Daoy (cell line): Measurements from ENCODE around the gene SCGB1A1. TPM values are rescaled to one million over a fixed set of nuclear protein-coding genes. Genes with fewer than 3 reads are reported as not detected.

Experiments
- DNase-seq: peaks from one replicate; pipeline ENCODE4 v3.0.0-alpha.2; 2015; ENCODE audit warnings: low read depth
- total RNA-seq: library from RNA; depleted of rRNA; stranded (reverse); fragments of >200 nt; shearing (Covaris generic); gene quantifications from 2 replicates; pipeline ENCODE4 v1.2.3, GENCODE V29; 2014

SCGB1A1 gene
- total RNA-seq, 1 experiment from 2014 or later: not detected

DNA sequence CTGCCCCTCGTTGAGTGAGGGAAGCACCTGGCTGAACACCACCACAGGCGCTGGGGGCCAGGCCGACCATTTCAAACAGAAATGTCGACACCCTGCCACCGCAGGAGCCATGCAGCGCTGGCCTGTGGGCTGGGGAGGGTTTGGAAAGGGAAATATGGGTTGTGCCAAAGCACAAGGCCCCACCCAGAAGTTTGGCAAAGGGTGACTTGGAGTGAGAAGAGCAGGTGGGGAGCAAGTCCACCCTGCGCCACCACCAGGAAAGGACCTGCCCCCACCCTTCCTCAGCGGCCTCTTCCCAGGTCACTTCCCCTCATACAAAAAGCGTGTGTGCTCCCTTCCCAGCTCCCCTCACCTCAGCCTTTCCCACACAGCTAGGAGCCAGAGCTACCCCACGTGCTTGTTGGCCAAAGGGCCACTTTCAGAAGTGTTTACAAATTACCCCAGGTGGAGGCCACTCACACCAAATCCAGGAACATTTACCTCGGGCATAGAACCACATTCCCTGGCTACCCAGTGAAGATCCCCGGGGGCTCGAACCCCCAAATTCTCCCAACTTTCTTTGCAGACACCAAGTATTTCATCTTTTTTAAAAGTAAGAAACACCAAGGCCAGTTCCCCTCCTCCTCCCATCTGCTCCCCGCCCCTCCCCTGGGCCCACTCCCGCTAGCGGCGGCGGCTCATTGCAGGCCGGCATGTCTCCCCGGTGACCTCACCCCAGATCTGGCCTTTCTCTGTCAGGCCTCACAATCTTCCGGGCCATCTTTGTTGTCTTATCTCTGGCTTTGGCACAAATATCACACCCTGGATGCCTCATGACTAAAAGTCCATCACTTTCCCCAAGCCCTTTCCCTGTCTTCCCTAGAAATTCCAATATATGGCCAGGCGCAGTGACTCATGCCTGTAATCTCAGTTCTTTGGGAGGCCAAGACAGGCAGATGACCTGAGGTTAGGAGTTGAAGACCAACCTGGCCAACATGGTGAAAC lies 20.5 kb upstream of the SCGB1A1 start:
- peak; percentile 12 for DNase-seq

- no peak for DNase-seq
Observed at GRCh38 chr11:62399172-62399877, 19.5 kb upstream of the SCGB1A1 start.

- no peak for DNase-seq
Observed at GRCh38 chr11:62399878-62400266, 19.0 kb upstream of the SCGB1A1 start.

DNA sequence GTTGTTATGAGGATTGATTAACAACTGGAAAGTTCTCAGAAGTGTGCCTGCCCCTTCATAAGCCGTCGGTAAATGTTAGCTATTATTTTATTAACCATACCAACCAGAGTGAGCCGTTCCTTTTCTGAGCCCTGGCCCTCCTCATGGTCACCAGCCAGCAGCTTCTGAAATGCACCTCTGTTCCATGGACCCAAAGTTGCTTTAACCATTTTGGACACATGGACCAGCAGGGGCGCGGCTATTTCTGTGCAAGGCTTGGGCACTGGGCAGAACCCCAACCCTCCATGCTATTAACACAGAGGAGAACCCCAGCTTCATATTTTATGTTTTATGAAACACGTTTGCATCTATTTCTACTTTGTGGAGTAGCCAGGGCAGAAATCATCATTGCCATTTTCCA lies 18.6 kb upstream of the SCGB1A1 start:
- no peak for DNase-seq

DNA sequence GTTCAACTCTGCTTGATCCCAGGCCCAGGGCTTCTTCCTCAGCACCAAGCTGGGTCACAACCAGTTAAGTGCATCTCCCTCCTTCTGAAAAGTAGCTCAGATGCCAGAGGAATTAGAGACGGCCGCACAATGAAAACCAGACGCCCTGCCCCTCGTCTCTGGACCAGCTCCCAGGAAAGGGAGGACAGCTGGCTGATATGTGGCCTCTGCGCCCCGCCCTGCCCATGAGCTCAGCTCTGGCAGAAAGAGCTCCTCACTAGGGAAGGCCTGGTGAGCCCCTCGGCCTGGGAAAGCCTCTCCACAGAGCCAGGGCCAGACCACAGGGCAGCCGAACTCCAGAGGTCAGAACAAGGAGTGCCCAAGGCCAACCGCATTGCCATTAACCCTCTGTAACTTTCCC lies 18.1 kb upstream of the SCGB1A1 start:
- DNase-seq: peak; percentile 60

- DNase-seq: no peak
Observed at GRCh38 chr11:62401356-62401755, 17.5 kb upstream of the SCGB1A1 start.

DNA sequence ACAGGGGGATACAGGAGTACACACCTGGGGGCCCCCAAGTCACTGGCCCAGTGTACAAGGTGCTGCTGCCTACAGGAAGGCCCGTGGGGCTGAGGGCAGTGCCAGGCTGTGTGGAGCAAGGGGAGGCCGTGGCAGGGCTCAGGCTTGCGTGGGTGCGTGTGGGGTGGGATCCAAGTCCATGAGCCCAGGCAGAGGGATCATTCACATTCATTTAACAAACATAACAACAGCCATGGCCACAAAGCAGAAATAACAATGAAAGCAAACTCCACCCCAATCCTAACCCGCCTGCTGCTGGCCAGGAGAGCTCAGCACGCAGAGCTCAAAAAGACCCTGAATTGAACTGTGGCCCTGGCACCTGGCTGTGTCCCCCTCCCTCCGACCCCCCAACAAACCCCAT lies 17.0 kb upstream of the SCGB1A1 start:
- no peak for DNase-seq

- DNase-seq: no peak
Observed at GRCh38 chr11:62402226-62402959, 16.4 kb upstream of the SCGB1A1 start.

DNA sequence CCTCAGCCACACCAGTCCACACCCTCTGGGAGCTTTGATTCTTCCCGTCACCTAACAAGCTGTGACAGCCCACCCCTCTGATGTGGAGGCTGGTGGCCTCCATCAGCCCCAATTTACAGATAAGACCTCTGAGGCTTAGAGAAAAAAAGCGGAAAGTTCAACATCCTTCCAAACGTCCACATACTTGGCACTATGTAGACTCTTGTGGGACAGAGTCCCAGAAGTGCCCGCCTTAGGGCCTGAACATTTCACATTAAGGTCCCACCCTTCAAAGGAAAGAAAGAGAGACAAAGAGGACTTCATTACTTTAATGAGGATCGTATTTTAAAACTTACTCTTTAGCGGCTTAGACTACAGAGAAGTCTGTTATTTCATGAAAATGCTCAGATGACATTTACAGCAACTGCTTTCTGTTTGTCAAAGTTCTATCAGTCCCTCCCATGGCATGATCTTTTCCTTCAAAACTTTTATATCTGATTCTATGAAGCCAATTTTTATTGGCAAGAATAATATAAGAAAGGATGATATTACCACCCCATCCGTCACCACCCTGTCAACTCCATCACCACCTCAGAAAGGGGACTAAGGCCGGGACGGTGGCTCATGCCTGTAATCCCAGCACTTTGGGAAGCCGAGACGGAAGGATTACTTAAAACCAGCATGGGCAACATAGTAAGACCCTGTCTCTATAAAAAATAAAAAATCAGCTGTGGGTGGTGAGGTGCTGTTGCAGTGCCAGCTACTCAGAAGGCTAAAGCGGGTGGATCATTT lies 15.7 kb upstream of the SCGB1A1 start:
- no peak for DNase-seq

GRCh38 chr11:62404435-62404834 lies 14.4 kb upstream of the SCGB1A1 start:
- no peak for DNase-seq

DNA sequence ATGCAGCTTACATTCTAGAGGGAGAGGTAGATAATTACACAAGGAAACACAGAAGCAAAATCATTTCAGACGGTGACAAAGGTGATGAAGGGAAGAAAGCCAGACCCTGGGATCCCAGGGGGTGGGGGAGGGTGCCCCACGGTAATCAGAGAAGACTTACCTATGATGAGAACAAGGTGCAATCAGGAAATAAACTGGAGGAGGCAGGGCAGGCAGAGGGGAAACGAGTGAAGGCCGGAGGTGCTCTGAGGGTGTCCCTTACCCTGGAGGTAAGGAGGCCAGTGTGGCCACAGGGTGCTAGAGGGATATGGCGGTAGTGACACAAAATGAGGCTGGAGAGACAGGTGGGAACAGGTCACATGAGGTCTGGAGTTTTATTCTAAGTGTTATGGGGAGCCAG lies 13.9 kb upstream of the SCGB1A1 start:
- DNase-seq: no peak

GRCh38 chr11:62406034-62406433 lies 12.8 kb upstream of the SCGB1A1 start:
- DNase-seq: no peak

DNA sequence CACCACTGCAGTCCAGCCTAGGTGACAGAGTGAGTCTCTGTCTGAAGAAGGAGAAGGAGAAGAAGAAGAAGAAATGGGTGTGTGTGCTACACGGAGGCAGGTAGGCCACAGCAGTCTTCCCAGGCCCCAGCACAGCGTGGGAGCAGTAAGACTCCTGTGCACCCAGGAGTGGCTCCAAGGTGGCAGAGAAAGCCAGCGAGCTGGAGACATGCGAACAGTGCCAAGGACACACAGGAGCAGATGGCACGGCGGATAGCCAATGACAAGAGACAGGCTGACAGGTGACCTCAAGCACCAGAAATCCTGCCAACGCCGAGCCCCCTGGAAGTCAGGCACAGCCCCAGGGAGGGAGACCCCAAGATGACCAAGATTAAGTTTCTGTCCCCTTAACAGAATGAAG lies 9.0 kb upstream of the SCGB1A1 start:
- no peak for DNase-seq

DNA sequence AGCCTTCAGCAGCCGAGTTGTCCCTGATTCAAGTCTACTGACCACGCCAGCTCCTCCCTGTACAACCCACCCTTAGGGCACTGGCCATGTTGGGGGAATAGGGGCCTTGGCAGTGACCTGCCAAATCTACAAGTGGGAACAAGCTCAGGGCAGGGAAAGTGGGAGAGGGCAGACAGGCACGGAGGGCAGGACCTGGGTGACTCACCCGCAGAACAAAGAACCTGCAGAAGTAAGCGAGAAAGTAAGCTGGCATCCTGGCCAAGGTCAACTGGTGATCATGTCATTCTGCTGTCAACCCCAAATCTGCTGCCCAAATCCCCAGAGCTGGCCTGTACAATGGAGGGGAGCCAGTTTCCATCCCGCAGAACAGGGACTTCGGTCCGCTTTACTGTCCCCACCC lies 7.9 kb upstream of the SCGB1A1 start:
- no peak for DNase-seq

GRCh38 chr11:62411524-62411923 lies 7.3 kb upstream of the SCGB1A1 start:
- DNase-seq: no peak

GRCh38 chr11:62413060-62413696 lies 5.7 kb upstream of the SCGB1A1 start:
- no peak for DNase-seq

DNA sequence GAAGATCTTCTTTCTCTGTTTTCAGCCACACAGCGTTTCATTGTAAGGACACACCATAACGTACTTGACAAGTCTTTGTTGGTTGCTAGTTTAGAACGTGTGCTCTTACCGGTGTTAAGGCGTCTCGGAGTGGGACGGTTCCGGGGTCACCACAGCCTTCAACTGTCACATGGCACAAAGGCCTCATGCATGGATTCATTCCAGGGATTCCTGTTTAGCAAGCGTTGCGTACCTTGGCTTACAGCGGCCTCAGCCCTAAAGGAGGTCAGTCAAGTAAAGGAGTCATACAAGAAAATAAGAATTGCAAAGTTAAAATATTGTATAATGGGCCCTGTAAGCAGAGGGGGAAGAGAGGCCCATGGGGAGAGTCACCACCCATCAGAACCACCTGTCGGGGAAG lies 2.2 kb upstream of the SCGB1A1 start:
- no peak for DNase-seq

DNA sequence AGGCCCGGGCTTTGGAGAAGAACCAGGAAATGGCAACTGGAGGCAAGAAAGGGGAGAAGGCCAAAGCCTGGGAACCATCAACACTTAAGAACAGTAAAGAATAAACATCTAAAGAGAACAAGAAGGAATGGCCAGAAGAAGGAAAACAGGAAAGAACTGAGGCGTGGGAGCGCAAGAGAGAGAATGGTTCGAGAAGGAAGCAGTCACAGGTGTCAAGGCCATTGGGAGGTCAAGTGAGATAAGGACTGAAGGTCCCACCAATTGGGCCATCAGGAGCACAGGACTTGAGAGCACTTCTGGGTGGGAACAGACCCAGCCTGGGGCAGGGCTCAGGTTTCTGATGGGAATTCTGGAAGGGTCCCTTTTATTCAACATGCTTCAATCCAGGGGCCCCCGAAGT lies 697 bp upstream of the SCGB1A1 start:
- DNase-seq: no peak

- no peak for DNase-seq
Observed at GRCh38 chr11:62419314-62419929, 589 bp downstream of the SCGB1A1 start.

GRCh38 chr11:62419943-62420342 lies 1.1 kb downstream of the SCGB1A1 start:
- DNase-seq: no peak

- DNase-seq: no peak
Observed at GRCh38 chr11:62420882-62421281, 2.0 kb downstream of the SCGB1A1 start.
